K562 (cell line): ENCODE measurements around the gene FKBP2. TPM values are rescaled to one million over a fixed set of nuclear protein-coding genes. Genes with fewer than 3 reads are reported as not detected.

Experiments
- AFF1 ChIP-seq, 2 experiments: fragments of 450-650 bp; IDR thresholded peaks; 2 replicates each; pipeline ENCODE4 v1.6.1; 2018; ENCODE audit warnings: mild to moderate bottlenecking in 2 of 2, low read depth in 1 of 2; ENCODE audit not compliant: partially characterized antibody in 2 of 2
- BRCA1 ChIP-seq, 2 experiments: fragments of 450-650 bp in 1 of 2; sonication (generic) in 1 of 2; formaldehyde crosslinking in 1 of 2; IDR thresholded peaks; 2 replicates each; pipeline versions ENCODE4 v1.5.0 to v1.6.1; 2017 to 2020; ENCODE audit warnings: mild to moderate bottlenecking in 1 of 2, missing genetic modification reagents in 1 of 2
- FIP1L1 ChIP-seq: fragments of 200-400 bp; formaldehyde crosslinking; IDR thresholded peaks from 2 replicates; pipeline ENCODE4 v1.6.1; 2018; ENCODE audit warnings: mild to moderate bottlenecking, low read depth, low read length; ENCODE audit not compliant: poor library complexity, severe bottlenecking
- HMBOX1 ChIP-seq: sonication (generic); IDR thresholded peaks from 2 replicates; pipeline ENCODE4 v1.6.1; 2016
- IRF2 ChIP-seq: sonication (generic); formaldehyde crosslinking; IDR thresholded peaks from 2 replicates; pipeline ENCODE4 v1.8.1; 2022; ENCODE audit warnings: mild to moderate bottlenecking, missing genetic modification reagents
- MAFK ChIP-seq: IDR thresholded peaks from 2 replicates; pipeline ENCODE4 v1.6.1; 2011; ENCODE audit warnings: low read length, improper control_type of control experiment
- TEAD2 ChIP-seq: fragments of 450-650 bp; IDR thresholded peaks from 2 replicates; pipeline ENCODE4 v1.6.1; 2016; ENCODE audit warnings: missing genetic modification characterization, control low read depth, missing compliant biosample characterization
- ZNF311 ChIP-seq: fragments of 250-450 bp; sonication (Bioruptor Pico); IDR thresholded peaks from 2 replicates; pipeline ENCODE4 v1.4.0; 2020; ENCODE audit warnings: mild to moderate bottlenecking, moderate library complexity
- ZNF318 ChIP-seq, 2 experiments: fragments of 450-650 bp; IDR thresholded peaks; 2 replicates each; pipeline ENCODE4 v1.6.1; 2016; ENCODE audit warnings: mild to moderate bottlenecking in 2 of 2, borderline replicate concordance in 1 of 2, low read depth in 1 of 2, moderate library complexity in 1 of 2
- polyA plus RNA-seq, 8 experiments: library from polyadenylated mRNA; depleted of rRNA in 4 of 8; stranded (reverse) in 5 of 8; unstranded in 3 of 8; fragments of >200 nt; fragmentation: Nextera tagmentation in 2 of 8; fragmentation: Illumina TruSeq in 1 of 8; extraction: Ambion mirVana in 2 of 8; extraction: Trizol in 1 of 8; gene quantifications; 2 replicates each; pipeline versions ENCODE4 v1.2.1 to v1.2.3, GENCODE V29; 2011 to 2014; ENCODE audit warnings: inconsistent platforms in 1 of 8, missing spikeins in 1 of 8
- total RNA-seq, 7 experiments: library from RNA; depleted of rRNA in 6 of 7; stranded (reverse); fragments of >200 nt in 6 of 7; fragmentation: Illumina TruSeq in 2 of 7; extraction: Trizol in 2 of 7; gene quantifications; 2 replicates each; pipeline versions ENCODE4 v1.2.1 to v1.2.3, GENCODE V29; 2011 to 2021; ENCODE audit warnings: low replicate concordance in 1 of 7

The FKBP2 gene
- total and polyA plus RNA-seq, 9 of the 15 experiments (the other 6 are each of a cell fraction or from before 2014, with no cell fraction given), result 3.5 to 151 (median 58.1) TPM

GRCh38 chr11:64207256-64208085 is 33.4 kb upstream of the FKBP2 start (continued):
- peak; percentile 84 for TF ChIP-seq MAFK
- no peak for TF ChIP-seq BRCA1 (IDR thresholded peaks at IDR 0.05)
- no peak for TF ChIP-seq BRCA1 (CRISPR knock-in tag; IDR thresholded peaks at IDR 0.05)
- TF ChIP-seq FIP1L1, result no peak
- TF ChIP-seq ZNF311 (CRISPR knock-in tag), result peak; percentile 53; the same call in 1 of the 2 replicates
- TF ChIP-seq ZNF318 (IDR thresholded peaks at IDR 0.05; ENCODE audit: borderline replicate concordance in 1 of 2, low read depth in 1 of 2), result peak in 1 of 2 experiments; percentile 64; a peak in 2 of 4 replicates
- TF ChIP-seq HMBOX1, result no peak
- no peak for TF ChIP-seq IRF2 (CRISPR knock-in tag)
- peak in 1 of 2 experiments; percentile 50 for TF ChIP-seq AFF1 (IDR thresholded peaks at IDR 0.05; ENCODE audit: low read depth in 1 of 2, partially characterized antibody in 2 of 2)
- no peak for TF ChIP-seq TEAD2 (tag)
